GM23338 (cell line): ENCODE results near the gene RPN2. TPM values are rescaled to one million over a fixed set of nuclear protein-coding genes. Genes with fewer than 3 reads are reported as not detected.

ENCODE experiments used
- ATAC-seq: fragments of 200-7000 bp; cut with Tn5 transposase; 3 replicates; pipeline ENCODE4 v1.9.1; 2020
- DNase-seq: peaks from one replicate; pipeline ENCODE4 v3.0.0-alpha.2; 2015; ENCODE audit warnings: low spot score
- H2AFZ ChIP-seq: fragments of 200-600 bp; sonication (generic); 2 replicates; pipeline ENCODE4 v1.8.0; 2016; ENCODE audit warnings: antibody characterized with exemption, mild to moderate bottlenecking, moderate library complexity
- H3F3A ChIP-seq: fragments of 200-600 bp; sonication (generic); replicated peaks from 2 replicates; pipeline ENCODE4 v1.8.0; 2017; ENCODE audit warnings: antibody characterized with exemption, mixed run types, low read depth
- H3K27ac ChIP-seq: fragments of 200-600 bp; sonication (generic); 2 replicates; pipeline ENCODE4 v1.6.1; 2016; ENCODE audit warnings: low read depth
- H3K27me3 ChIP-seq: fragments of 200-600 bp; sonication (generic); 2 replicates; pipeline ENCODE4 v1.8.0; 2016; ENCODE audit warnings: mild to moderate bottlenecking, mixed run types, moderate library complexity; ENCODE audit not compliant: insufficient read depth
- H3K36me3 ChIP-seq: fragments of 200-600 bp; sonication (generic); 2 replicates; pipeline ENCODE4 v1.8.0; 2016; ENCODE audit warnings: mild to moderate bottlenecking; ENCODE audit not compliant: insufficient read depth
- H3K4me1 ChIP-seq: fragments of 200-600 bp; sonication (generic); 2 replicates; pipeline ENCODE4 v1.8.0; 2016; ENCODE audit warnings: mild to moderate bottlenecking, moderate library complexity; ENCODE audit not compliant: insufficient read depth
- H3K4me2 ChIP-seq: fragments of 200-600 bp; sonication (generic); 2 replicates; pipeline ENCODE4 v1.7.1; 2017; ENCODE audit warnings: mixed run types
- H3K4me3 ChIP-seq: fragments of 200-600 bp; sonication (generic); 2 replicates; pipeline ENCODE4 v1.6.1; 2016; ENCODE audit warnings: mixed run types
- H3K79me2 ChIP-seq: fragments of 200-600 bp; sonication (generic); replicated peaks from 2 replicates; pipeline ENCODE4 v1.8.0; 2017; ENCODE audit warnings: mild to moderate bottlenecking; ENCODE audit not compliant: insufficient read depth
- H3K9me2 ChIP-seq: fragments of 200-600 bp; sonication (generic); 2 replicates; pipeline ENCODE4 v1.8.0; 2017; ENCODE audit not compliant: insufficient read depth
- H4K20me1 ChIP-seq: fragments of 200-600 bp; sonication (generic); replicated peaks from 2 replicates; pipeline ENCODE4 v1.8.0; 2017; ENCODE audit warnings: mild to moderate bottlenecking; ENCODE audit not compliant: insufficient read depth
- H3K27ac Mint-ChIP-seq: 2 replicates; pipeline ENCODE4 v1.8.0; 2020; ENCODE audit warnings: inconsistent platforms, mild to moderate bottlenecking, moderate library complexity, mixed read lengths
- H3K27me3 Mint-ChIP-seq: 3 replicates; pipeline ENCODE4 v1.8.0; 2022; ENCODE audit warnings: low read depth, mild to moderate bottlenecking, moderate library complexity, mixed read lengths, inconsistent platforms; ENCODE audit not compliant: insufficient read depth, poor library complexity
- H3K36me3 Mint-ChIP-seq: 3 replicates; pipeline ENCODE4 v1.8.0; 2021; ENCODE audit warnings: low read depth, mild to moderate bottlenecking, inconsistent platforms, moderate library complexity, mixed read lengths
- H3K4me1 Mint-ChIP-seq: 3 replicates; pipeline ENCODE4 v1.8.0; 2020; ENCODE audit warnings: mild to moderate bottlenecking, inconsistent platforms, mixed read lengths
- H3K4me3 Mint-ChIP-seq: 3 replicates; pipeline ENCODE4 v1.8.0; 2021; ENCODE audit warnings: moderate library complexity, mild to moderate bottlenecking, inconsistent platforms, mixed read lengths
- H3K9me3 Mint-ChIP-seq: 3 replicates; pipeline ENCODE4 v1.8.0; 2020; ENCODE audit warnings: moderate library complexity, mild to moderate bottlenecking, inconsistent platforms, mixed read lengths
- CREB1 ChIP-seq: fragments of 250-450 bp; sonication (Bioruptor Pico); IDR thresholded peaks from 2 replicates; pipeline ENCODE4 v1.5.0; 2020; ENCODE audit warnings: low read depth, mild to moderate bottlenecking, moderate library complexity
- CTCF ChIP-seq, 2 experiments: fragments of 200-600 bp in 1 of 2; sonication (generic) in 1 of 2; conservative IDR thresholded peaks; 2 replicates each; pipeline versions ENCODE4 v1.5.1 to v1.6.1; 2016 to 2017; ENCODE audit warnings: antibody characterized with exemption in 2 of 2, low read depth in 2 of 2, mild to moderate bottlenecking in 2 of 2, moderate library complexity in 1 of 2
- EZH2 ChIP-seq: fragments of 200-600 bp; sonication (generic); IDR thresholded peaks from one replicate; pipeline ENCODE4 v1.8.0; 2017; ENCODE audit warnings: antibody characterized with exemption, mild to moderate bottlenecking, low read depth; ENCODE audit not compliant: unreplicated experiment
- EZH2phosphoT487 ChIP-seq: fragments of 200-600 bp; sonication (generic); IDR thresholded peaks from one replicate; pipeline ENCODE4 v1.8.1; 2018; ENCODE audit warnings: antibody characterized with exemption; ENCODE audit not compliant: unreplicated experiment
- JUNB ChIP-seq: IDR thresholded peaks from one replicate; pipeline ENCODE4 v1.6.1; 2016; ENCODE audit warnings: antibody characterized with exemption; ENCODE audit not compliant: unreplicated experiment
- NANOG ChIP-seq: IDR thresholded peaks from 2 replicates; pipeline ENCODE4 v1.6.1; 2016; ENCODE audit warnings: antibody characterized with exemption, borderline replicate concordance
- POLR2AphosphoS5 ChIP-seq: IDR thresholded peaks from 2 replicates; pipeline ENCODE4 v1.6.1; 2016; ENCODE audit warnings: antibody characterized with exemption, low read depth
- REST ChIP-seq: IDR thresholded peaks from one replicate; pipeline ENCODE4 v1.6.1; 2018; ENCODE audit warnings: antibody characterized with exemption; ENCODE audit not compliant: unreplicated experiment
- STAT1 ChIP-seq: IDR thresholded peaks from one replicate; pipeline ENCODE4 v1.6.1; 2016; ENCODE audit warnings: antibody characterized with exemption; ENCODE audit not compliant: unreplicated experiment
- ZNF114 ChIP-seq: fragments of 250-450 bp; sonication (Bioruptor Pico); IDR thresholded peaks from 2 replicates; pipeline ENCODE4 v1.5.0; 2020; ENCODE audit warnings: mild to moderate bottlenecking, moderate library complexity
- ZNF331 ChIP-seq: fragments of 250-450 bp; sonication (Bioruptor Pico); IDR thresholded peaks from 2 replicates; pipeline ENCODE4 v1.5.0; 2020; ENCODE audit warnings: low read depth, mild to moderate bottlenecking, moderate library complexity
- ZNF462 ChIP-seq: fragments of 250-450 bp; sonication (Bioruptor Pico); IDR thresholded peaks from 2 replicates; pipeline ENCODE4 v1.5.0; 2020; ENCODE audit warnings: mild to moderate bottlenecking, moderate library complexity
- polyA plus RNA-seq: library from polyadenylated mRNA; unstranded; fragments of >200 nt; fragmentation: Nextera tagmentation; extraction: Ambion mirVana; gene quantifications from 2 replicates; pipeline ENCODE4 v1.2.1, GENCODE V29; 2016
- total RNA-seq: library from RNA; depleted of rRNA; stranded (reverse); fragments of >200 nt; shearing (Covaris generic); gene quantifications from 2 replicates; pipeline ENCODE4 v1.2.3, GENCODE V29; 2014
- TF ChIP-seq, protein P1 (sequence below): IDR thresholded peaks from 2 replicates; pipeline ENCODE4 v1.6.1; 2016; ENCODE audit warnings: antibody characterized with exemption

Gene RPN2
- total and polyA plus RNA-seq, 2 experiments from 2014 or later, result 244 to 302 TPM

- Histone ChIP-seq H3K36me3 (no peaks in the 10 kb centered on the region), H3K4me2 (no peak overlapping the region), H3K4me3 (no peak overlapping the region), H2AFZ (no peak overlapping the region; the same call in 1 of the 2 replicates), H3K27me3 (no peaks in the 10 kb centered on the region), H3K79me2 (no peaks in the 10 kb centered on the region), H3K4me1 (no peaks in the 10 kb centered on the region), H4K20me1 (no peaks in the 10 kb centered on the region), H3F3A (no peaks in the 10 kb centered on the region), H3K27ac (no peak overlapping the region), H3K9me2 (no peaks in the 10 kb centered on the region)
- H3K4me1 Mint-ChIP-seq, result no peaks in the 10 kb centered on the region
- TF ChIP-seq STAT1 (no peak), CREB1 (CRISPR knock-in tag) (no peak), POLR2AphosphoS5 (no peak), CTCF (conservative IDR thresholded peaks at IDR 0.05; ENCODE audit: low read depth in 2 of 2) (no peak), EZH2 (no peak), ZNF462 (no peak), NANOG (no peak), REST (no peak), EZH2phosphoT487 (no peak), ZNF331 (CRISPR knock-in tag) (no peak), JUNB (no peak), ZNF114 (CRISPR knock-in tag) (no peak)
- TF ChIP-seq, protein P1, sequence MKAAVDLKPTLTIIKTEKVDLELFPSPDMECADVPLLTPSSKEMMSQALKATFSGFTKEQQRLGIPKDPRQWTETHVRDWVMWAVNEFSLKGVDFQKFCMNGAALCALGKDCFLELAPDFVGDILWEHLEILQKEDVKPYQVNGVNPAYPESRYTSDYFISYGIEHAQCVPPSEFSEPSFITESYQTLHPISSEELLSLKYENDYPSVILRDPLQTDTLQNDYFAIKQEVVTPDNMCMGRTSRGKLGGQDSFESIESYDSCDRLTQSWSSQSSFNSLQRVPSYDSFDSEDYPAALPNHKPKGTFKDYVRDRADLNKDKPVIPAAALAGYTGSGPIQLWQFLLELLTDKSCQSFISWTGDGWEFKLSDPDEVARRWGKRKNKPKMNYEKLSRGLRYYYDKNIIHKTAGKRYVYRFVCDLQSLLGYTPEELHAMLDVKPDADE, result no peak
- H3K4me3 Mint-ChIP-seq, result no peak overlapping the region
- no peak overlapping the region for H3K27ac Mint-ChIP-seq
- ATAC-seq (no peak), DNase-seq (no peak)
- peaks cover 2% of the 10 kb centered on the region for H3K27me3 Mint-ChIP-seq
- no peaks in the 10 kb centered on the region for H3K36me3 Mint-ChIP-seq
- H3K9me3 Mint-ChIP-seq, result no peaks in the 10 kb centered on the region
Measured at GRCh38 chr20:37133952-37134351, 45.2 kb upstream of the RPN2 start.
